ENCODE results near the gene ZNF575. TPM values are rescaled to one million over a fixed set of nuclear protein-coding genes. Genes with fewer than 3 reads are reported as not detected.

The ZNF575 gene
- total RNA-seq, 4 donors from 2014 or later: 0.21 to 2.8 TPM; not detected in 2

- Histone ChIP-seq H3K4me3 (peak overlapping the region; percentile 68 to 90), H3K27ac (peak overlapping the region; percentile 82 to 84)
- intact Hi-C loops (cut with DNase I; ENCODE audit: low total_unique reads): no loop called here
Measured at GRCh38 chr19:43525836-43526771, 6.9 kb upstream of the ZNF575 start.

GRCh38 chr19:43526884-43527859 is 5.8 kb upstream of the ZNF575 start, which contains the start of gene ETHE1:
ETHE1 (minus strand) TSS chr19:43527201; CDS start chr19:43527177, 24 bp downstream.
- Histone ChIP-seq H3K27me3 (no peaks in the 10 kb centered on the region), H3K27ac (peak within 1 kb of the TSS; percentile 82 to 84), H3K9me3 (no peaks in the 10 kb centered on the region), H3K4me3 (peak within 1 kb of the TSS; percentile 68 to 90), H3K4me1 (no peaks in the 10 kb centered on the region), H3K36me3 (no peaks in the 10 kb centered on the region)
- peak; percentile 76 to 83 for DNase-seq
- intact Hi-C loops (cut with DNase I; ENCODE audit: low total_unique reads): no loop called here
- peak; percentile 23 to 77 for TF ChIP-seq POLR2A (IDR thresholded peaks at IDR 0.05)
- TF ChIP-seq, protein P1, sequence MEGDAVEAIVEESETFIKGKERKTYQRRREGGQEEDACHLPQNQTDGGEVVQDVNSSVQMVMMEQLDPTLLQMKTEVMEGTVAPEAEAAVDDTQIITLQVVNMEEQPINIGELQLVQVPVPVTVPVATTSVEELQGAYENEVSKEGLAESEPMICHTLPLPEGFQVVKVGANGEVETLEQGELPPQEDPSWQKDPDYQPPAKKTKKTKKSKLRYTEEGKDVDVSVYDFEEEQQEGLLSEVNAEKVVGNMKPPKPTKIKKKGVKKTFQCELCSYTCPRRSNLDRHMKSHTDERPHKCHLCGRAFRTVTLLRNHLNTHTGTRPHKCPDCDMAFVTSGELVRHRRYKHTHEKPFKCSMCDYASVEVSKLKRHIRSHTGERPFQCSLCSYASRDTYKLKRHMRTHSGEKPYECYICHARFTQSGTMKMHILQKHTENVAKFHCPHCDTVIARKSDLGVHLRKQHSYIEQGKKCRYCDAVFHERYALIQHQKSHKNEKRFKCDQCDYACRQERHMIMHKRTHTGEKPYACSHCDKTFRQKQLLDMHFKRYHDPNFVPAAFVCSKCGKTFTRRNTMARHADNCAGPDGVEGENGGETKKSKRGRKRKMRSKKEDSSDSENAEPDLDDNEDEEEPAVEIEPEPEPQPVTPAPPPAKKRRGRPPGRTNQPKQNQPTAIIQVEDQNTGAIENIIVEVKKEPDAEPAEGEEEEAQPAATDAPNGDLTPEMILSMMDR (IDR thresholded peaks at IDR 0.05): peak in 2 of 4 experiments; percentile 10 to 20

More at GRCh38 chr19:43525836-43526771, 6.9 kb upstream of the ZNF575 start:
- Histone ChIP-seq H3K36me3 (no peaks in the 10 kb centered on the region), H3K9me3 (no peaks in the 10 kb centered on the region), H3K27me3 (no peaks in the 10 kb centered on the region), H3K4me1 (no peaks in the 10 kb centered on the region)
- peak in 1 of 2 donors; percentile 28 for DNase-seq
- no peak for TF ChIP-seq POLR2A (IDR thresholded peaks at IDR 0.05)
- TF ChIP-seq, protein P1 (IDR thresholded peaks at IDR 0.05): no peak

DNA sequence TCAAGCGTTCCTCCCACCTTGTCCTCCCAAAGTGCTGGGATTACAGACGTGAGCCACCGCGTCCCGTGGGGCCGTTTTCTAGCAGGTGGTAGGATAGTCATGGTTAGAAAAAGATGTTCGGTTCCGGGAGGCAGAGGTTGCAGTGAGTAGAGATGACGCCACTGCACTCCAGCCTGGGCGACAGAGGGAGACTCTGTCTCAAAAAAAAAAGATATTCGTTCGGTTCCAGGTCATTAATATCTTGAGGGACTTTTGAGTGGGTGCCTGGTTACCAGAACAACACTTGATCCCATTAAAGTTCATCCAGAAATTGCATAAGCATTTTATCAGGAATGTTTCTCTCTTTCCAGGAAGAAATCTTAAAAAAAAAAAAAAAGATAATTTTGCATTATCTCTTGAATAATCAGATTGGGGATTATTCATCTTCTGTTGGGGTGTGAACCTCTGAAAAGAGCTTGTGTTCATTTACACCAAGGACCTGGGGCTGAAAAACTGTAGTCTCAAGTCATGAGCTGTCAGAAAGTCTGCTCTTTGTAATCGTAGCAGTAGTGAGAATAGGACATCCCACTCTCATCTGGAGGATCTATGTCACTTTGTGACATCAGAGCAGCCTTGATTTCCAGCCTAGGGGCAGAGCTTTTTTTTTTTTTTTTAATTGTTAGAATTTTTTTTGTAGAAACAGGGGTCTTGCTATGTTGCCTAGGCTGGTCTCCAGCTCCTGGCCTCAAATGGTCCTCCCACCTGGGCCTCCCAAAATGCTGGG is 4.9 kb upstream of the ZNF575 start:
- Histone ChIP-seq H3K4me3 (peak overlapping the region; percentile 68 to 90), H3K36me3 (no peaks in the 10 kb centered on the region), H3K4me1 (no peaks in the 10 kb centered on the region), H3K27me3 (no peaks in the 10 kb centered on the region), H3K9me3 (no peaks in the 10 kb centered on the region), H3K27ac (peak overlapping the region; percentile 82 to 84)
- intact Hi-C loops (cut with DNase I; ENCODE audit: low total_unique reads): no loop called here
- no peak for TF ChIP-seq POLR2A (IDR thresholded peaks at IDR 0.05)
- TF ChIP-seq, protein P1 (IDR thresholded peaks at IDR 0.05): peak in 1 of 4 experiments; percentile 15
- peak; percentile 50 to 58 for DNase-seq

- peak in 1 of 2 donors; percentile 60 for DNase-seq
- no peaks in the 10 kb centered on the region for H3K9me3 ChIP-seq
- H3K27ac ChIP-seq: peak overlapping the region; percentile 90 to 96
- H3K4me3 ChIP-seq: peak overlapping the region; percentile 51 to 52
- H3K4me1 ChIP-seq: peaks cover 0 to 4% of the 10 kb centered on the region in 2 donors
- TF ChIP-seq, protein P1 (IDR thresholded peaks at IDR 0.05): no peak
- no peak for TF ChIP-seq POLR2A (IDR thresholded peaks at IDR 0.05)
- intact Hi-C loops (cut with DNase I; ENCODE audit: low total_unique reads): no loop called here
- no peaks in the 10 kb centered on the region for H3K36me3 ChIP-seq
- no peaks in the 10 kb centered on the region for H3K27me3 ChIP-seq
Measured at GRCh38 chr19:43532571-43532961, 422 bp upstream of the ZNF575 start.

All from uterus (tissue), 4 donors.